HG03565 (cell line): ENCODE measurements around the gene THAP5.
"Not testable (repeated sequence)": the region's sequence is repeated elsewhere in the genome, so short reads cannot be mapped to it uniquely, and the experiment has no call there.

Experiments used
- ATAC-seq: cut with Tn5 transposase; IDR thresholded peaks from one replicate; pipeline ENCODE4 v1.9.1; 2021; ENCODE audit warnings: mild to moderate bottlenecking, moderate library complexity; ENCODE audit not compliant: unreplicated experiment

The THAP5 gene

DNA sequence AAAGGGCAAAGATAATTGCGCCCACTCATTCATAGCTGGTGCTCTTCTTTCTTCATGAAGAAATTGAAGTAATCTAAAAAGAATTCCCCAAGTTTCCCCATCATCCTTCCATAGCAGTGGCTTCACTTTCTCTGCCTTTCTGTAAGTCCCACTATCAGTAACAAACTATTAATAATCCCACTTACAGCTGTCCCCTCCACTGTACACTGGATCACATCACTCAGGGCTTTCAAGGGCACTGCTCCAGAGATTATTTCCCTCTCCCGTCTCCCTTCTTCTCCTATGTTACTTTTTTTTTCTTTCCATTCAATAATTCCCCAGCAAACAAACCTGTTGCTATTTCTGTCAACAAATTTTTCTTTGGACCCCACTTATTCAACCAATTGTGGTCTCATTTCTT lies 16.3 kb upstream of the THAP5 start:
- ATAC-seq, result no peak

DNA sequence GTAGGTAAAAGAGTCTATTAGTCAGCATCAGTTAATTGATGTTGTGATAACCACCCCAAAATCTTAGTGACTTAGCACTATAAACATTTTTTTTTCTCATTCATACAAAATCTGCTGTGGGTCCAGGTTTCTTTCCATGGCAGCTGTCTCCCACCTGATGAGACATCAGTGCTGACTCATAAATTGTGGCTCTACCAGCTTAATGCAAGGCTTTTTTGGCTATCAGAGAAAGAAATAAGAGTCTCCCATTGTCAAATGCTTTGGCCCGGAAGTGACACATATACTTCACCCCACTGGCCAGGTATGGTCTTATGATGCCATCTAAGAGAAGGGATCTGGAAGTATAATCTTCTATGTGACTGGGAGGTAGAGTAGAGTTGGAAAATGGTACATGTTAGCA lies 14.7 kb upstream of the THAP5 start:
- no peak for ATAC-seq

DNA sequence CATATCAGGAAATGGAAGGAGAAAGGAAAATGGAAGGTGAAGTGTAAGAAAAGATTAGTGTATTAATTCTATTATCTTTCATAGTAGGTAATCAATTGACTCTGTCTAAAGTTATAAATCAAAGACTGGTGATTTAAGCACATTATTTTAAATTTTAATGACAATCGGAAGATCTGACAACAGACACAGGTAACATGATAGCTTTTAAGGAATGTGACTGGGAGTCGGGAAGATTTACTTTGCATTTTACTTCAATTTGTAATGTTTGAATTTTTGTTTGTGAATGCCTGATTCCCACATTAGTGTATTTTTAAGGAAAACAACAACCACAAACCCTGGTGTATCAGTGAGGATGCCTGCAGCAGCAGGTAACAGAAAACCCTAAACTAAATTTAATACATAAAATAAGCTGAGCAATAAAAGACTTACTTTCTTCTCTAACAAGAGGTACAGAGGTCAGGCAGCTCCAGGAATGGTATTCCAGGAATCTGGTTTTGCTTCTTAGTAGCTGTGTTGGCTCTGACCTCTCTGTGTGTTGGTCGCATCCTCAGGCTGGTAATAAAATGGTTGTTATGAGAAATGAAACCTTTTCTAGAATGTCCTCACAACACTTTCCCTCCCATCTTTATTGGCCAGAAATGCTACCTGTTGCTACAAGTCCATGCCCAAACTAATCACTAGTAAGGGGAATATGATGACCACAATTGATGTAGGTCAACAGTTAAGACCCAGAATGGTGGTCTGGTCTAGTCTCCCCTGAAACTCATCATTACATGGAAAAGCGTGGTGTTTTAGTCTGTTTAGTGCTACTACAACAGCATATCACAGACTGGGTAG lies 12.4 kb upstream of the THAP5 start:
- no peak for ATAC-seq

DNA sequence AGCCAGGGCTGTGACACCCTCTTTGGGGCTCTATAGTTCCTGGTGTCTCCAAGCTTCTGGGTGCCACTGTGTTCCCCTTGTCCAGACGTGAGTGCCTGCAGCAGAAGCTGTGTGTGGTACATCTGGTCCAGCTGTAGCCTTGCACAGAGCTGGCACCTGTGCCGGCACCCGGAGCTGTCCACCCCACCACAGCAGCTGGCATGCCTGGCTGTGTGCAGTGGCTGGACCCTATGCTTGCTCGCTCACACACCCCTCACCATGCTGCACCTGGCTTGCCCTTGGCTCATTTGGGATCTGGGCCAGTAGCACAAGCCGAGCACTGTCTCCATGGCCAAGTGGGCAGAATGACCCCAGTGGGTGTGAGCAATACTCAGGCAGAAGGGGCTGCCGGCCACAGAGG lies 10.8 kb upstream of the THAP5 start:
- ATAC-seq, result no peak

GRCh38 chr7:108578937-108579336 lies 9.4 kb upstream of the THAP5 start:
- ATAC-seq, result no peak

GRCh38 chr7:108576116-108576515 lies 6.6 kb upstream of the THAP5 start:
- no peak for ATAC-seq

- no peak for ATAC-seq
Measured at GRCh38 chr7:108575156-108575555, 5.7 kb upstream of the THAP5 start.

DNA sequence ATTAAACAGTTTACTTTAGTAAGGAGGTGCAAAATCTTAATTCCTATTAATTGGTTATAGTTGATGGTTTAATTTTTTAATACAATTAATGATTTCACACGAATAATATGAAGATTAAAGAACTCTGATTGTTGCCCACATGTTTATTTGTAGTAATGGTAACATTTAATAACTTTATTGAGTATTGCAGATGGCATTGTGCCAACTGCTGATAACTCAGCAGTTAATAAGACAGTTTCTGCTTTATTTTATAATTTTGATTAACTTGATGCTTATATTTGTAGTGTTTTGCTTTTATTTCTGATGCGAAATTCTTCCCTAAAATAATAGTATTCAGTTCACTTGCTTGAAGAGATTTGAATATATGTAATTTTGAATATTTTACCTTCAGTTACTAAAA lies 3.0 kb upstream of the THAP5 start:
- ATAC-seq, result no peak

- peak; percentile 14 for ATAC-seq
Measured at GRCh38 chr7:108570146-108570755, 745 bp upstream of the THAP5 start.

DNA sequence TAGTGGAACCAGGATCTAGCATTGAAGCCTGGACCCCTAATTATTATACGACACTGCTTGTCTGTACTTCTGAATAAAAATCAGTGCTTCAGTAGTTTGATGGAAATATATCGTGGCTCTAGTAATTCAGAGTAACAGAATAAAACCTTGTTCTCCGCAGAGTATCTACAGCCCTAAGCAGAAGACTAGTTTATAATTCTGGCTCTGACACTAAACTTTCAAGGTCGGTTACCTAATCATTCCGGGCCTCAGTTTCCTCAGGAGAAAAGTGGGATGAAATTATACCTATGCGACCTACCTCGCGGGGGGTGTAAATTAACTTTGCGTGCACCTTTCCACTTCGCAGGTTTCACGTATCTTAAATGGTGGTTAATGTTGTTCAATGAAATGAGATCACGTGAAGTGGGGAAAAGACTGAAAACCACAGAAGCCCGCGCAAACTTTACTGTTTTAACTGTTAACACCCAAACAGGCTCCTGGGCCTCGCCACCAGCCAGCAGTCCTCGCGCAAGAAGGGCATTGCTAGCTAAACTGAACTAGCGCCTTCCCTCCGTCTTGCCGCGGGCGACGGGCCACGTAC lies 615 bp downstream of the THAP5 start:
- ATAC-seq, result no peak

DNA sequence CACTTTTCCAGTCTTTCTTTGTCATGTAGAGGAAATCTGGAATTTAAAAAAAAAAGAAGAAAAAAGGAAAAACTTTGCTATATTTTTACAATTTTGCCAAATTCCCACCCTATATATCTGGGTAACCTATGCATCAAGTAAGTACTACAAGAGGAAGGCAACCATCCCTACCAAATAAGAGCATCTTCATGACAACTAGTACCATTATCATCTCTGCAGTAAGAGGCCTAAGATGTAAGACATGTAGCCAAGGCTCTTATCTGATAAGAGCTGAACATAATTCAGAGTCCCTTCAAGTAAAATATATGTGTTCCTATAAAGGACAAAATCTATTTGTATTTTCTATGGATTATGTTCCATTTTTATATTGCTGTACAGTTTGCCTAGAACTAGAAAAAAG lies 3.5 kb downstream of the THAP5 start:
- no peak for ATAC-seq

- ATAC-seq, result no peak
Measured at GRCh38 chr7:108561047-108561619, 8.4 kb downstream of the THAP5 start.

DNA sequence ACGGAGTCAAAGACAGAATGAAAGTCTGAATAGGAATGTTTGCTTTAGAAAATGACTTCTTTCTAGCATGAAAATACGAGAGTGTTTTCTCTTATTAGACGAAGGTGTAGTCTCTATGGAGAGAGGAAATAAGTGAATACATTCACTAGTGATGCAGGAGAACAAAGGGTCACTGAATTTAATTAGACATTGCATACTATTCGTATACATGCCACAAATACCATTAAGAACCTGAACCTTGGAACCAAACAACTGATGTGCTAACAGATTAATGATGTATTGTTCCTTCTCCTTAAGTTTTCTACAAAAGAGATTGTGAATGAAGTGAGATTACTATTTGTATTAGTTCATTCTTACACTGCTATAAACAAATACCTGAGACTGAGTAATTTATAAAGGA lies 10.3 kb downstream of the THAP5 start:
- ATAC-seq, result no peak

DNA sequence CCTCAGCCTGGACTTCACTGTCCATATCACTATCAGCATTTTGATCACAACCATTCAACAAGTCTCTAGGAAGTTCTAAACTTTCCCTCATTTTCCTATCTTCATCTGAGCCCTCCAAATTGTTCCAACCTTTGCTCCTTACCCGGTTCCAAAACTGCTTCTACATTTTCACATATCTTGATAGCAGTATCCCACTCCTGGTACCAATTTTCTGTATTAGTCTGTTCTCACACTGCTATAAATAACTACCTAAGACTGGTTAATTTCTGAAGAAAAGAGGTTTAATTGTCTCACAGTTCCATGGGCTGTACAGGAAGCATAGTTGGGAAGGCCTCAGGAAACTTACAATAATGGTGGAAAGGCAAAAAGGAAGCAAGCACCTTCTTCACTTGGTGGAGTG lies 11.9 kb downstream of the THAP5 start:
- ATAC-seq, result no peak

DNA sequence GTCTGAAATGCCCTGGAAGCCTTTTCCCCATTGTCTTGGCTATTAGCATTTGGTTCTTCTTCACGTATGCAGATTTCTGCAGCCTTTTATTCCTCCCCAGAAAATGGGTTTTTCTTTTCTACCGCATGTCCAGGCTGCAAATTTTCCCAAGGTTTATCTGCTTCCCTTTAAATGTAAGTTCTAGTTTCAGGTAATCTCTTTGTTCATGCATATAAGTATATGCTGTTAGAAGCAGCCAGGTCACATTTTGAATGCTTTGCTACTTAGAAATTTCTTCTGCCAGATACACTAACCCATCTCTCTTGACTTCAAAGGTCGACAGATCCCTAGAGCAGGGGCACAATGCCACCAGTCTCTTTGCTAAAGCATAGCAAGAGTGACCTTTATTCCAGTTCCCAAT lies 12.3 kb downstream of the THAP5 start:
- no peak for ATAC-seq

GRCh38 chr7:108556665-108557064 lies 12.8 kb downstream of the THAP5 start:
- ATAC-seq, result not testable (repeated sequence)

DNA sequence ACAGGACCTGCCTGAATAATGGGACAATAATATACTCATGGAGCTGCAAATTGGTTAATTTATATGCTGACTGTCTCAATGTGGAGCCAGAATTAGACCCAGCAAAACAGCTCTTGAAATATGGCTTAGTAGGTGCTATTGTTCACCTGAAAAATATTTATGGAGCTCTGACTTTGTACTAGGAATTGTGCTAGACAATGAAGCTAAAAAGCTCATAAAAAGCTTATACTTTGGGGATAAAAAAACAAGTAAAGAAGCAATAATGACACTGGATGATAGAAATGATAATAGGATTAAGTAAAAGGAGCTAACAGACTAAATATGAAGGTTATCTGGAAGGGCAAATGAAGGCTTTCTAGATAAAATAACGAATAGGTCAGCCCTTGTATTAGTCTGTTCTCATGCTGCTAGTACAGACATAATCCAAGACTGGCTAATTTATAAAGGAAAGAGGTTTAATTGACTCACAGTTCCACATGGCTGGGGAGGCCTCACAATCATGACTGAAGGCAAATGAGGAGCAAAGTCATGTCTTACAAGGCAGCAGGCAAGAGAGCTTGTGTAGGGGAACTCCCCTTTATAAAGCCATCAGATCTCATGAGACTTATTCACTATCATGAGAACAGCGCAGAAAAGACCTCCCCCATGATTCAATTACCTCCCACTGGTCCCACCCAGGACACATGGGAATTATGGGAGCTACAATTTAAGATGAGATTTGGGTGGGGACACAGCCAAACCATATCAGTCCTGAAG lies 21.2 kb downstream of the THAP5 start:
- not testable (repeated sequence) for ATAC-seq

DNA sequence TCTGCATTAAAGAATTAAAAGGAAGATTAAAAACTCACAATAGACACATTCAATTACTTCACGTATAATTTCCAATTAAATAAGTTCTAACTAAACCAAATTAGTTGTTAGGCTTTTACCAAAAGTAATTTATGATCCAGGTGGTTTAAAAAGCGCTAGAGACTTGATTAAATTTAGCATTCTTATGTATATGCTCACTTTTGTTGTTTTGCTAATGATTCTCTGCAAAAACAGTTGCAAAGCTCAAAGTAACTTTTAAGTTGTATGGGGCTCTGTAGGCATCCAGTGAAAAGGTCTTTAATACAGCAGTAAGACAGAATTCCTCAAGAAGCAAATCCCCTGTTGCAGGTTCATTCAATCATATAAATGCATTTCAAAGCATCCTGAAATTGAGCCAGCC lies 28.0 kb downstream of the THAP5 start:
- no peak for ATAC-seq

DNA sequence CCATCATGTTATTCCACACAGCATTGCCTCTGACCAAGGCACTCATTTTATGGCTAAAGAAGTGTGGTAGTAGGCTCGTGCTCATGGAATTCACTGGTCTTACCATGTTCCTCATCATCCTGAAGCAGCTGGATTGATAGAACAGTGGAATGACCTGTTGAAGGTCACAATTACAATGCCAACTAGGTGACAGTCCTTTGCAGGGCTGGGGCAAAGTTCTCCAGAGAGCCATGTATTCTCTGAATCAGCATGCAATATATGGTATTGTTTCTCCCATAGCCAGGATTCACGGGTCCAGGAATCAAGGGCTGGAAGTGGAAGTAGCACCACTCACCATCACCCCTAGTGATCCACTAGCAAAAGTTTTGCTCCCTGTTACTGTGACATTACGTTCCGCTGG lies 30.8 kb downstream of the THAP5 start:
- not testable (repeated sequence) for ATAC-seq

DNA sequence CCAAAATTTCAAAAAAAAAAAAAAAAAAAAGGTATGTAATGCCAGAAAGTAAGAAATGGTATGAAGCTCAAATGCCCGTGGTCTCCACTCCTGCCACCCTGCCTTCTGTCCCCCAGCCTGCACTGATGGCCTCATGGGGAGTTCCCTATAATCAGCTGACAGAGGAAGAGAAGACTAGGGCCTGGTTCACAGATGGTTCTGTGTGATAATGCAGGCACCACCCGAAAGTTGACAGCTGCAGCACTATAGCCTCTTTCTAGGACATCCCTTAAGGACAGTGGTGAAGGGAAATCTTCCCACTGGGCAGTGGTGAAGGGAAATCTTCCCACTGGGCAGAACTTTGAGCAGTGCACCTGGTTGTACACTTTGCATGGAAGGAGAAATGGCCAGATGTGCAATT lies 31.3 kb downstream of the THAP5 start:
- ATAC-seq, result not testable (repeated sequence)

- no peak for ATAC-seq
Measured at GRCh38 chr7:108537229-108537628, 32.3 kb downstream of the THAP5 start.
